NT2/D1 (cell line): Measurements from ENCODE around the gene TRPM5.

ENCODE experiments used
- SUZ12 ChIP-seq: IDR thresholded peaks from 2 replicates; pipeline ENCODE4 v1.6.1; 2011; ENCODE audit not compliant: insufficient read length, insufficient read depth; ENCODE audit errors: extremely low read depth
- ZNF274 ChIP-seq: IDR thresholded peaks from 2 replicates; pipeline ENCODE4 v1.6.1; 2011; ENCODE audit warnings: mild to moderate bottlenecking, low read depth, low read length

DNA sequence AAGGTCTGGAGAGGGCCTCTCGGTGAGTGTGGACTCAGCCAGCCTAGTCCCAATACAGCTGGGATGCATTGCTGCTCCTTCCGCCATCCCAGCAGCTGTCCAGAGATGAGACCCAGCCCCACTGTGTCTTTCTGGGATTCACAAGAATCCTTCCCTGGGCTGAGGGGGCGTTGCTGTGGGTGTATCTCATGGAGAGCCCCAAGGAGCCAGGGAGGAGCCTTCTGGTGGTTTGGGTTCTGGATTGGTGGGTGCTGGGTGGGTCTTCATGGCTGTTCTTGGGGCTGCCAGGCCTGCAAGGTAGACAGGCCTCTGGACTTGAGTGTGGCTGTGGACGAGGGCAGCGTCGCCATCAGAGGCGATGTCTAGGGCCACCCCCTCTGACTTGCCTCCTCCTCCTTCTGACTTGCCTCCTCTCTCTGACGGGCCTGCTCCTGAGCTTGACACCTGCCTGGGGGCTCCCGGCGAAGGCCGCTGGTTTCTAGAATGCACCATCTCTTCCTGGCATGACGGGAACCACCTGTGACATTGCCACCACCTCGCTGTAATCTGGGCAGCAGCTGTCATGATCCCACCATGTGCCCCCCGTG lies 17.7 kb upstream of the TRPM5 start:
- TF ChIP-seq ZNF274: no peak
- no peak for TF ChIP-seq SUZ12
